Astrocyte of the cerebellum (primary cell): Measurements from ENCODE around the gene MINK1.
A peak's percentile ranks its signal among the peaks of the same experiment; 100 is the strongest.

ENCODE experiments used
- DNase-seq: peaks from one replicate; pipeline ENCODE4 v3.0.0-alpha.2; 2011; ENCODE audit warnings: low read depth
- H3K4me3 ChIP-seq: 2 replicates; pipeline ENCODE4 v1.5.1; 2011; ENCODE audit warnings: mild to moderate bottlenecking, low read depth, low read length, moderate library complexity
- in situ Hi-C: cut with HindIII; loops from 2 replicates; pipeline ENCODE4 v1.10.0; 2017; ENCODE audit warnings: low sequenced_read_pairs
- TF ChIP-seq, protein P1 (sequence below): IDR thresholded peaks from 2 replicates; pipeline ENCODE4 v1.5.1; 2012; ENCODE audit warnings: low read length, low read depth, moderate library complexity, mild to moderate bottlenecking; ENCODE audit errors: missing control alignments

Gene MINK1

DNA sequence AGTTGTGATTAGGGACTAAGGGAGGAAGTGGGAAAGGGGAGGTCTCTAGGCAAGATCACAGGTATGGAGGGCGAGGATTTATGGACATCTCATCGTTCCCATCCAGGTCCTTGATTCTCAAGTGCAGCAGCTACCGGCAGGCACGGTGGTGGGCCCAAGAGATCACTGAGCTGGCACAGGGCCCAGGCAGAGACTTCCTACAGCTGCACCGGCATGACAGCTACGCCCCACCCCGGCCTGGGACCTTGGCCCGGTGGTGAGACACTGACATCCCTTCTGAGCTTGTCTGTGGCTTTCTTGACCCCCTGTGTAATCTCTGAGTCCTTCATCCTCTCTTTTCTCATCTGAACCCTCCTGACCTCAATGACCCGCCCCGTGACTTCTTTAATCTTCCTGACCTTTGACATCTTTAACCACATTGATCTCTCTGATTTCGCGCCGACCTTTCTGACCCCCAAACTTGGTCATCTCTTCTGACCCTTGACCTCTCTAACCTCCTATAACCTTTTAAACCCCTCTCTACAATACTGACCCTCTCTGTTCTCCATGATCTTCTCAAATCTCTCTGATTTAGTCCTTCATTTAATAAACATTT, 22.3 kb upstream of the MINK1 start:
- in situ Hi-C loops = no loop called here
- TF ChIP-seq, protein P1, sequence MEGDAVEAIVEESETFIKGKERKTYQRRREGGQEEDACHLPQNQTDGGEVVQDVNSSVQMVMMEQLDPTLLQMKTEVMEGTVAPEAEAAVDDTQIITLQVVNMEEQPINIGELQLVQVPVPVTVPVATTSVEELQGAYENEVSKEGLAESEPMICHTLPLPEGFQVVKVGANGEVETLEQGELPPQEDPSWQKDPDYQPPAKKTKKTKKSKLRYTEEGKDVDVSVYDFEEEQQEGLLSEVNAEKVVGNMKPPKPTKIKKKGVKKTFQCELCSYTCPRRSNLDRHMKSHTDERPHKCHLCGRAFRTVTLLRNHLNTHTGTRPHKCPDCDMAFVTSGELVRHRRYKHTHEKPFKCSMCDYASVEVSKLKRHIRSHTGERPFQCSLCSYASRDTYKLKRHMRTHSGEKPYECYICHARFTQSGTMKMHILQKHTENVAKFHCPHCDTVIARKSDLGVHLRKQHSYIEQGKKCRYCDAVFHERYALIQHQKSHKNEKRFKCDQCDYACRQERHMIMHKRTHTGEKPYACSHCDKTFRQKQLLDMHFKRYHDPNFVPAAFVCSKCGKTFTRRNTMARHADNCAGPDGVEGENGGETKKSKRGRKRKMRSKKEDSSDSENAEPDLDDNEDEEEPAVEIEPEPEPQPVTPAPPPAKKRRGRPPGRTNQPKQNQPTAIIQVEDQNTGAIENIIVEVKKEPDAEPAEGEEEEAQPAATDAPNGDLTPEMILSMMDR = no peak
- no peak for DNase-seq
- H3K4me3 ChIP-seq = no peak overlapping the region

DNA sequence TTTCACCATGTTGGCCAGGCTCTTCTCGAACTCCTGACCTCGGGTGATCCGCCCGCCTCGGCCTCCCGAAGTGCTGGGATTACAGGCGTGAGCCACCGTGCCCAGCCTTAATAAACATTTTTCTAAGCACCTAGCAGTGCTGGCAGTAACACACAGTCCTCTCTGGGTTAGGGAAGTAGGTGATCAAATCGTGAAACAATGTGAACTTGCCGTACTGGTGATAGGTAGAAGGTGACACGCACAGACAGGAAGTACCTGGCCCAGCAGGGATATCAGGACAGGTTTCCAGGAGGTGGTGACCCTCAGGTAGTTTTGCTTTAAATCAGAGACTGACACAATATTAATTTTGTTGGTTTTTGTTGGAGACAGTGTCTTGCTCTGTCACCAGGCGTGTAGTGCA, 21.7 kb upstream of the MINK1 start:
- in situ Hi-C loops = no loop called here
- no peak overlapping the region for H3K4me3 ChIP-seq
- no peak for DNase-seq
- TF ChIP-seq, protein P1 = no peak

DNA sequence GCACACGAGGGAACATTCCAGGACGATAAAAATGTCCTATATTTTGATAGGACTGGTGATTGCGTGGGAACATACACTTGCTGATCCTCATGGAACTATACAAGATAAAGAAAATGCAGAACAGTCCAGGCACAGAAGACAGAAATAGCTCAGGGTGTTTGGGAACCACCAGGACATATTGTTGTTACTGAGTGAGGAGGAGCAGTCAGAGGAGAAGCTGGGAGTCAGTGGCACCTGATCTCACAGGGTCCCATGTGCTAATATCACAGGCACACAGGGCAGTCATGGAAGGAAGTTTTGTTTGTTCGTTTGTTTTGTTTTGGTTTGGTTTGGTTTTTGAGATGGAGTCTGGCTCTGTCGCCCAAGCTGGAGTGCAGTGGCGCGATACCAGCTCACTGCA, 20.4 kb upstream of the MINK1 start:
- TF ChIP-seq, protein P1 = no peak
- DNase-seq = no peak
- in situ Hi-C loops = no loop called here
- H3K4me3 ChIP-seq = no peak overlapping the region

DNA sequence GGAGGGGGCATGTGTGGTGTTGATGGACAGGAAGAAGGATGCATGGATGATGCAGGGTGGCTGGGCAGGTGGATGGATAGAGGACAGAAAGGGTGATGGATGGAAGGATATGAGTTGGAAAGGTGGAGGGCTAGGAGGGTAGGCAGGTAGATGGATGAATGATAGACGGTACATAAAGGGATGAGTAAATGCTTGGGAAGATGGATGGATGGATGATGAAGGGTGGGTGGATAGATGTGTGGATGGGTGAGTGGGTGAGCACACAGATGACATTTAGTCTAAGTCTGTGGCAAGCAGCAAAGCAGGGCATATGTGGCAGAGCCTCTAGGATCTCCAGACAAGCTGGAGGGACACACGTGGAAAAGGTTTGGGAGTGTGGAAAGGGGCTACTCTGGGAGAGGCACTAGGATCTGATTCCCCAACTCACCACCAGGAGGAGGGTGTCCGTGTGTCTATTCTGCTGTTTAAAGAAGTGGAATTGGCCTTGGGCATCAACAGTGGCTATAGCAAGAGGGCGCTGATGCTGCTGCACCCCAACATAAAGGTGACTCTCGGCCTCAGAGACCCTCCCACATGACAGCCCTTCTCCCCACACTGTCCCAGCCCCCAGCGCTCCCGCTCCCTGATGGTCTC, 18.0 kb upstream of the MINK1 start:
- TF ChIP-seq, protein P1 = peak; percentile 10
- no peak overlapping the region for H3K4me3 ChIP-seq
- in situ Hi-C loops = no loop called here
- no peak for DNase-seq

DNA sequence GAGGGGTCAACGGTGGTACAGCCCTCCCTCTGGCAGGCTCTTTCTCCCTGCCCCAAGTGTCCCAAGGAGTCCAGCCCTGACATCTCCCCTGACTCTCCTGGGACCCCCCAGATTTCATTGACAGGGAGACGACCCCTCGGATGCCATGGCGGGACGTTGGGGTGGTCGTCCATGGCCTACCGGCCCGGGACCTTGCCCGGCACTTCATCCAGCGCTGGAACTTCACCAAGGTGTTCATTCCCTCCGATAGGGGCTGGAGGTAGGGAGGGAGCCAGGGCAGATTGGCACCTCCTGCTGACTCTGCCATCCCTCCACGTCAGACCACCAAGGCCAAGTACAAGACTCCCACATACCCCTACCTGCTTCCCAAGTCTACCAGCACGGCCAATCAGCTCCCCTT, 16.3 kb upstream of the MINK1 start:
- TF ChIP-seq, protein P1 = no peak

DNA sequence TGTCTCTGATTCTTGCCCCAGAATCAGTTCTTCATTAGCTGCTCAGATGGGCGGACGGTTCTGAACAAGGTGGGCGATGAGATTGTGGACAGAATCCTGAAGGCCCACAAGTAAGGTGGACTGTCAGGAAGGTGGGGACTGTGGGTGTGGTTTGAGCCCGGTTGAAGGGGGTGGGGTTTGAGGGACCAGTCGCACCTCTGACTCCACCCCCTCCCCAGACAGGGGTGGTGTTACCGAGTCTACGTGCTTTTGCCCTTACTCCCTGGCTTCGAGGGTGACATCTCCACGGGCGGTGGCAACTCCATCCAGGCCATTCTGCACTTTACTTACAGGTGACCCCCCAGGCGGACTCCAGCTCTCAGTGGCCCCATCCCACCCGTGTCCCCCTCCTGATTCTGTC, 14.9 kb upstream of the MINK1 start:
- DNase-seq = no peak
- no peak overlapping the region for H3K4me3 ChIP-seq
- in situ Hi-C loops = no loop called here
- TF ChIP-seq, protein P1 = no peak

More for the DNA sequence above, 16.3 kb upstream of the MINK1 start:
- H3K4me3 ChIP-seq = no peak overlapping the region
- in situ Hi-C loops = no loop called here
- no peak for DNase-seq
